Ectodermal cell (in vitro differentiated cells): ENCODE measurements around the gene MAP1LC3A. TPM values are rescaled to one million over a fixed set of nuclear protein-coding genes. Genes with fewer than 3 reads are reported as not detected.
"Not testable (repeated sequence)": the region's sequence is repeated elsewhere in the genome, so short reads cannot be mapped to it uniquely, and the experiment has no call there.

ENCODE experiments used
- H3K27ac ChIP-seq: 2 replicates; pipeline ENCODE4 v1.7.0; 2013; ENCODE audit warnings: mild to moderate bottlenecking, low read depth, low read length; ENCODE audit not compliant: insufficient read depth, poor library complexity, severe bottlenecking
- H3K27me3 ChIP-seq: 2 replicates; pipeline ENCODE4 v1.7.0; 2013; ENCODE audit warnings: mild to moderate bottlenecking, low read length; ENCODE audit not compliant: insufficient read depth, control insufficient read depth, poor library complexity, severe bottlenecking
- H3K36me3 ChIP-seq: one replicate; pipeline ENCODE4 v1.7.0; 2013; ENCODE audit warnings: low read length; ENCODE audit not compliant: control insufficient read depth, insufficient read depth
- H3K4me1 ChIP-seq: one replicate; pipeline ENCODE4 v1.7.0; 2013; ENCODE audit warnings: low read length; ENCODE audit not compliant: control insufficient read depth, insufficient read depth
- H3K4me3 ChIP-seq: 2 replicates; pipeline ENCODE4 v1.7.0; 2013; ENCODE audit warnings: low read depth, low read length, control low read depth; ENCODE audit not compliant: insufficient read depth
- H3K9me3 ChIP-seq: 2 replicates; pipeline ENCODE4 v1.7.0; 2013; ENCODE audit warnings: mild to moderate bottlenecking, low read length, moderate library complexity; ENCODE audit not compliant: control insufficient read depth
- WGBS, 2 experiments: methylation state at CpG; one replicate each; pipeline ENCODE4 v1.1.7; 2013; ENCODE audit warnings: missing lambda C conversion rate in 2 of 2; 5-methylcytosine and 5-hydroxymethylcytosine counted together
- polyA plus RNA-seq, 4 experiments: library from polyadenylated mRNA; stranded (reverse); fragments of 50-300 nt; gene quantifications; one replicate each; pipeline ENCODE4 v1.2.3, GENCODE V29; 2013

Gene MAP1LC3A
- 11.9 TPM for polyA plus RNA-seq (2013, experiment 1 of 4)
- 11.5 TPM for polyA plus RNA-seq (2013, experiment 2 of 4)
- polyA plus RNA-seq (2013, experiment 3 of 4) = 15.2 TPM
- 17.5 TPM for polyA plus RNA-seq (2013, experiment 4 of 4)

DNA sequence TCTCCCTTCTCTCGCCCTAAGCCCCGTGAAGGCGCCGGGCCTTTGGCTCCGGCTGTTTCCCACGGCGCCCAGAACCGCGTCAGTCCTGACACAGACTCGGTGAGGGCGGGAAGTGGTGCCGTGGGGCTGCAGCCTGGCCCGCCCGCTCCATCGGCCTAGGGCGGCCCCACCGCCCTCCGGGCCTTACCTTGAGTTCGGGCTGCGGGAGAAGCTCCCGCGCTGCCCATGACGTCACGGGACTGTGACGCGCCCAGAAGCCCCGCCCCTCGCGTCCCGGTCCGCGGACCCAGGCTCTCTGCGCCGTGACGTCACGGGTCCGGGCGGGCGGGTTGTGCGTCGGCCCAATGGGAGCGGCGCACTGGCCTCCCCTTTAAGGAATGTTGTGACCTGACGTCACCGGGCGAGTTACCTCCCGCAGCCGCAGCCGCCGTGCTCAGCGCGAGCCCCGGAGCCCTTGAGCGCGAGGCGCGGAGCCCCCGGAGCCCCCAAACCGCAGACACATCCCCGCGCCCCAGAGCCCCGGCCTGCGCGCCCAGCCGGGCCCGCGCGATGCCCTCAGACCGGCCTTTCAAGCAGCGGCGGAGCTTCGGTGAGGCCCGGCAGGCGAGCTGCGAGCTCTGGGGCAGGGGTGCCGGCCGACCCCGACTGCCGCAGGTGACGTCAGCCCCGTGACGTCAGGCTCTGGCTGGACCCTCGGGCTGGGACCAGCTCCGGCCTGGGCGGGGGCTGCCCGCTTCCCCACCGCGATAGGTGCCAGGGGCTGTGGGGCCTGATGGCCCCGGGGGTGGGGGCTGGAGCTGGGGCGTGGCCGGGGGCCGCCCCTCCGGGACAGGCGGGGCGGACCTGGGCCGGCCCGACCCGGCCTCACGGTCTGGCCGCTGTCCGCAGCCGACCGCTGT is at the start of gene MAP1LC3A:
MAP1LC3A (plus strand) TSS at position 399 of the 899 bp plus-strand sequence; CDS start at position 550, 151 bp downstream.
- Histone ChIP-seq H3K27ac (peak within 1 kb of the TSS; percentile 60), H3K27me3 (peaks cover 10% of the 10 kb centered on the region), H3K36me3 (no peaks in the 10 kb centered on the region), H3K4me3 (peak within 1 kb of the TSS; percentile 52), H3K9me3 (no peaks in the 10 kb centered on the region), H3K4me1 (no peaks in the 10 kb centered on the region)
- 3 to 4% methylated on average over 103 of the region's 103 CpGs for WGBS, 2 experiments

DNA sequence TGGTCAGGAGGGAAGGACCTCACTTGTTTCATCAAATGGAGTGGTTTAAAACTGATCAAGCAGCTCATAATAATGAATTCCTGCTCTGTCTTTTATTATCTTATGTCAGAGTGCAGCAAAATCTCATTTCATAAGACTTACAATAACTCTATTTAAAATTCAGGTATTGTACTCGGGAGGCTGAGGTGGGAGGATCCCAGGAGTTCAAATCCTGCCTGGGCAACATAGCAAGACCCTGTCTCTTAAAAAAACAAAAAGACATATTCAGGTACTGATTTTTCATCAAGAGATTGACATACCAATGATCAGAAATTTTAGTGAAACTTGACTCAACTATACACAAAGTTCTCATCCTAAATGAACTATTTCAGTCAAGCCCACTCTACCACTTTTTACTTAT is 47.9 kb upstream of the MAP1LC3A start:
- no peaks in the 10 kb centered on the region for H3K9me3 ChIP-seq
- H3K27me3 ChIP-seq = no peaks in the 10 kb centered on the region
- peaks cover 4% of the 10 kb centered on the region for H3K4me1 ChIP-seq
- no peak overlapping the region for H3K4me3 ChIP-seq
- no peaks in the 10 kb centered on the region for H3K36me3 ChIP-seq
- 95 to 100% methylated on average over 1 of the region's 1 CpG for WGBS, 2 experiments
- H3K27ac ChIP-seq = no peak overlapping the region

DNA sequence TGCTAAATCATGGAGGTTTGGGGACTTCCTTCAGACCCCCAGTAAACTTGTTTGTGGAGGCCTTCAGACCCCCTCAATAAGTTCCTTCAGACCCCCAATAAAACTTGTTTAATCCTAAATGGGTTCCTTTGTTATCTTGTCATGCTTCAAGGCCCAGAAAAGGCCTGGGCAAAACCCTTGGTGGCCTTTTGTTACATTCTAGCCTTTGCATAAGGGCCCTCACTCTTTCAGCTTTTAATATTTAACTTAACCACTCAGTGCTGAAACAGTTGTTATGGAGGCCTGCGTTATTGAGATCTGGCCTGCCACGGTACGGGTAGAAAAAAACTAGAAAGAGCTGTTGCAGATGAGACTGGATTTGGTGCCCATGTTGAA is 46.6 kb upstream of the MAP1LC3A start:
- H3K9me3 ChIP-seq = no peaks in the 10 kb centered on the region
- peaks cover 4% of the 10 kb centered on the region for H3K4me1 ChIP-seq
- no peak overlapping the region for H3K27ac ChIP-seq
- no peaks in the 10 kb centered on the region for H3K36me3 ChIP-seq
- 81 to 97% methylated on average over 3 of the region's 3 CpGs for WGBS, 2 experiments
- no peak overlapping the region for H3K4me3 ChIP-seq
- H3K27me3 ChIP-seq = no peaks in the 10 kb centered on the region

DNA sequence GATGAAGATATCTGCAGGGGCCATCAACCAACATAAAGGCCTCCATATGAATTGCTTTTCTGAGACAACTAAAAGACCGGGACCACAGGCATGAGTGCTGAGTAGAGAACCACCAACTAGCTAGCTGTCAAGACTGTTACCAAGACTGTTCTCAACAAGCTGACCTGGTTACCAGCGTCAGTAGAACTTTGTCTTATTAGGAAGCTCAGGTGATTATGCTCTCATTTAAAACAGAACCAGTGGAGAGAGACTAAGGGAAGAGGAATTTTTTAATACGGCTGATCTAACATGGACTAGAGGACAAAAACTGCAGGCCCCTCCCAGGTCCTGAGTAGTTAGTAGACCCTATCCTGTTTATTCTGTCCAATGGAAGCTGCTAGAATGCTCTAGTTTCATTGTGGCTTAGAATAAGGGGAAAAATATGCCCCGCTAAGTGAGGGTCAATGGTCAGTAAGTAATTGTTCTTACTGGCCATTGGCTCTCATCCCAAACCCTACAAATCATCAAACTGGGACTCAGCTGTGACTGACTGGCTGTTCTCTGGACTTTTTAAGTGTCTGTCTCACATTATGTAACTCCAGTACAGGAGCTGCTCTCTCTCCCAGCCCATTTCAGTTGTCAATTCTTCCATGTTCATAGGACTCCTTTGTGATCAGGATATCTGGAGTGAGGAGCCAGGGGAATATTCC is 46.1 kb upstream of the MAP1LC3A start:
- no peaks in the 10 kb centered on the region for H3K9me3 ChIP-seq
- no peaks in the 10 kb centered on the region for H3K36me3 ChIP-seq
- H3K4me1 ChIP-seq = peaks cover 8% of the 10 kb centered on the region
- 94% methylated on average over 4 of the region's 4 CpGs for WGBS, 2 experiments
- H3K4me3 ChIP-seq = no peak overlapping the region
- no peaks in the 10 kb centered on the region for H3K27me3 ChIP-seq
- no peak overlapping the region for H3K27ac ChIP-seq

DNA sequence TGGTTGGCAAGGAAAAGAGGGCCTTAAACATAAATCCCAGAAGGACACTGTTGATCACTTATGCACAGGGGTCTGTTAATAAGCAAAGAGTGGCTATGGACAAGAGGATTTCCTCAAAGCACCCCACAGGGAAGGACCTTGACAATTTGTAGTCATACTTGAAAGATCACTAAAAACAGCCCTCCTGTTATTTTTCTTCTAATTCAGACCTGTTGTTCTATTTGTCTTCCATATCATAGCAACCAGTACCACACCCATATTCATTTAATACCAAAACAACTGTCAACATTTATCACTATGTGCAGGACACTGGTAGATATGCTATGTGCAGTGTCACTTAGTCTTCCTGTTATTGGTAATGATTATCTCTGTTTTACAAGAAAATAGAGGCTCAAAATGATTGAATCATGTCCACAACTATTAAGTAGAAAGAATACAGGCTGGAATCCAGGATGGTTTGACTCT is 45.5 kb upstream of the MAP1LC3A start:
- H3K4me3 ChIP-seq = no peak overlapping the region
- H3K4me1 ChIP-seq = peaks cover 8% of the 10 kb centered on the region
- H3K36me3 ChIP-seq = no peaks in the 10 kb centered on the region
- H3K27ac ChIP-seq = no peak overlapping the region
- no peaks in the 10 kb centered on the region for H3K9me3 ChIP-seq
- no peaks in the 10 kb centered on the region for H3K27me3 ChIP-seq

DNA sequence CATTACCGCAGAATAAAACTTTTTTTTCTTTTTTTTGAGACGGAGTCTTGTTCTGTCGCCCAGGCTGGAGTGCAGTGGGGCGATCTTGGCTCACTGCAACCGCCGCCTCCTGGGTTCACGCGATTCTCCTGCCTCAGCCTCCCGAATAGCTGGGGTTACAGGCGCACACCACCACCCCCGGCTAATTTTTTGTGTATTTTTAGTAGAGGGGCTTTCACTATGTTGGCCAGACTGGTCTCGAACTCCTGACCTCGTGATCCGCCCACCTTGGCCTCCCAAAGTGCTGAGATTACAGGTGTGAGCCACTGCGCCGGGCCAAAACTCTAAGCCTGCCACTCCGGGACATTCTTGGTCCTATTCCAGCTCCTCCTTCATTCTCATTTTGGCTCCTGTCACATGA is 44.5 kb upstream of the MAP1LC3A start:
- not testable (repeated sequence) for H3K4me1 ChIP-seq, H3K9me3 ChIP-seq, H3K27me3 ChIP-seq, H3K36me3 ChIP-seq, H3K27ac ChIP-seq, H3K4me3 ChIP-seq
- WGBS, 2 experiments = 93 to 94% methylated on average over 17 of the region's 17 CpGs

DNA sequence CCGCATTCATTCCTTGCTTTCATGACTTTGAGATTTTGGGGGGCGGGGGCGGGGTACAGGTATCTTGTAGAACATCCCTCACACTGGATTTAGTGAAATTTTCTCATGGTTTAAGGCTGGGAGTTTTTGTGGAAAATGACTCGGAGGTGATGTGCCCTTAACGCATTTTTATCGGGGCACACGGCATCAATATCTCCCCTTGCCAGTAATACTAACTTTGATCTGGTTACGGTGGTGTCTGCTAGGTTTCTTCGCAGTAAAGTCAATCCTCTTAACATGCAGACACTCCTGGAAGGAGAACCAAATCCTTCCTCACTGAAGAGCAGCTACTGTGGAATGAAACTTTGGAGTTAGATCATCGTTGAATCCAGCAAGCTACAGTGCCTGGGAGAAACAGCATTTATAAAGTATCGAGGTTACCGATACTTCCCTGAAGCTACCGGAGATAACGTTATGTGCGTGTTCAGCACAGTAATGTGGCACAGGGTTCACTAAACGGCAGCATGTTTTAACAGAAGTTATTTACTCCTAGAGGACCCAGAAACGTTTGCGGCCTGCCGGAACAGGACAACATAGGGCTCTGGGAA is 43.5 kb upstream of the MAP1LC3A start:
- Histone ChIP-seq H3K4me3 (peak overlapping the region; percentile 54), H3K36me3 (no peaks in the 10 kb centered on the region), H3K27me3 (no peaks in the 10 kb centered on the region), H3K27ac (peak overlapping the region; percentile 76), H3K4me1 (peaks cover 8% of the 10 kb centered on the region), H3K9me3 (no peaks in the 10 kb centered on the region)
- 47 to 53% methylated on average over 19 of the region's 19 CpGs for WGBS, 2 experiments

DNA sequence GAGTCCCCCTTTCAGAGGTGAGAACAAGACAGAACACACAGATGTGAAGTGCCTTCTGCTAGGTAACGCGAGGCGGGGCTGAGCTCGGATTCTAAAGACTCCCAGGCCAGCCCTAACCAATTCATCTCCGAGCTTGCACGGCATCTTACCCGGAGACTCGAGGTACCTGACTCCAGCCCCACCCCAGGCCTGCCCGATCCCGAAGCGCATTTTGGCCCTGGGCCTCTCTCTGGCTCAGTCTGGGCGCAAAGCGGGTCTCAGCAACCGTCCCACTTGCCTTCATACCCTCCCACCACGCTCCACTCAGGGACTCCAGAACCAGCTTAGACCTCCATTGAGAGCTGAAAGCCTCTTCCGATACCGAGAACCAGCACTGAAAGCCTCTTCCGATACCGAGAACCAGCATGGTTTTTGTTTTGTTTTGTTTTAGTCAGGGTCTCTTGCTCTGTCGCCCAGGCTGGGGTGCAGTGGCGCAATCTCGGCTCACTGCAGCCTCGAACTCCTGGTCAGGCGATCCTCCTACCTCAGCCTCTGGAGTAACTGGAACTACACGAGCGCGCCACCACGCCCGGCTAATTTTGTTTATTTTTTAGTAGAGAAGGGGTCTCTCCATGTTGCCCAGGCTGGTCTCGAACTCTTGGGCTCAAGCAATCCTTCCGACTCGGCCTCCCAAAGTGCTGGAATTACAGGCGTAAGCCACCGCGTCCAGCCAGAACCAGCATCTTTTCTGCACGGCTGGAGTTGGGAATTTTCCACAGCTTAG is 42.9 kb upstream of the MAP1LC3A start:
- Histone ChIP-seq H3K27ac (peak overlapping the region; percentile 76), H3K36me3 (no peaks in the 10 kb centered on the region), H3K9me3 (no peaks in the 10 kb centered on the region), H3K4me3 (peak overlapping the region; percentile 54), H3K27me3 (no peaks in the 10 kb centered on the region), H3K4me1 (peaks cover 8% of the 10 kb centered on the region)
- WGBS, 2 experiments = 7% methylated on average over 36 of the region's 36 CpGs

DNA sequence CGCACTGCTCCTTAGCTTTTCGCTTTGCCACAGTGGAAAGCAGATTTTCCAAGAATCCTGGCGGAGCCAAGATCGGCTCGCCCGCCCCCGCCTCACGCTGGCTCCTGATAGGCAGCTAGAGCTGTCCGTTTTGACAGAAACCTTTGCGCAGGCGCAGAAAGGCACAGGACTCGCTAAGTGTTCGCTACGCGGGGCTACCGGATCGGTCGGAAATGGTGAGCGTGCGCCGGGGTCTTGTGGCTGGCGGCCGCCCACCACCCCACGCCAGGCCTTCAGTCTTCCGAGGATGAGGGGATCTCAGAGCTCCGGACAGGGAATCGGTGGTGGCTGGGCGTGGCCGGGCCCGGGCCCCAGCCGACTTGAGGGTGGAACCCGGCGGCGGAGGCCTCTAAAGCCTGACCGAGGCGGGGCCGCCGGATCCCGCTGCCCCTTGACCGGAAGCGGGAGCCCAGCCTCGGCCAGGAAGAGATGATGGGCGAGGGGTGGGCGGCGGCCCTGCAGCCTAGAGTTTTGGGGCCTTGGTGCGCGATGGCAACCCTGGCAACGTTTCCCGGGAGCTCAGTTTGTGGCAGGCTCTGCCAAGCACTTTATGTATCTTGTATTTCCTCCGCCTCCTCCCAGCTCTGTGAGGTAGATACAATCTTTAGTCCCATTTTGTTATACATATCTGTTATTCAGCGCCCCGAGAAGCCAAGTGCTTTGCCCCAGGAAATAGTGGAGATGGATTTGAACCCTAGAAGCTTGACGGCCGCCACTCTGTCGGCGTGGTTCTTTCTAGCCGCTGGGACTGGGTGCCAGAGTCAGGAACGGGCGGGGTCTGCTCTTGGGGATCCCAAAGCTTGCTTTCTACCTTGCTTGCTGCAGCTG is 42.0 kb upstream of the MAP1LC3A start, which contains the start of gene DYNLRB1:
DYNLRB1 (plus strand) TSS at position 176 of the 867 bp plus-strand sequence; CDS start at position 213, 37 bp downstream.
- 1% methylated on average over 59 of the region's 59 CpGs for WGBS, 2 experiments
- H3K27ac ChIP-seq = peak within 1 kb of the TSS; percentile 76
- H3K36me3 ChIP-seq = no peaks in the 10 kb centered on the region
- peak within 1 kb of the TSS; percentile 54 for H3K4me3 ChIP-seq
- no peaks in the 10 kb centered on the region for H3K9me3 ChIP-seq
- H3K27me3 ChIP-seq = no peaks in the 10 kb centered on the region
- peaks cover 4% of the 10 kb centered on the region for H3K4me1 ChIP-seq
